ENCODE data around the gene ITGA8.

The ITGA8 gene

GRCh38 chr10:15739254-15739970, 19.7 kb upstream of the ITGA8 start:
- no peak overlapping the region for H3K4me2 ChIP-seq
- H3K4me3 ChIP-seq, result no peak overlapping the region
- no peaks in the 10 kb centered on the region for H3K27me3 ChIP-seq
- no peak for TF ChIP-seq Cebpa-rat (IDR thresholded peaks at IDR 0.05)
- 0 out of 22 replicates have a peak, but pooled peaks cover 0 to 4% (median 0%) of the 10 kb centered on the region in 11 experiments for H3K9me3 ChIP-seq (replicated peaks in 1 of 11)
- no peaks in the 10 kb centered on the region for H3K36me3 ChIP-seq
- H3K27ac ChIP-seq, result no peak overlapping the region
- H4K20me1 ChIP-seq, result no peaks in the 10 kb centered on the region
- H3K9ac ChIP-seq, result no peak overlapping the region
- no peaks in the 10 kb centered on the region for H3K4me1 ChIP-seq

DNA sequence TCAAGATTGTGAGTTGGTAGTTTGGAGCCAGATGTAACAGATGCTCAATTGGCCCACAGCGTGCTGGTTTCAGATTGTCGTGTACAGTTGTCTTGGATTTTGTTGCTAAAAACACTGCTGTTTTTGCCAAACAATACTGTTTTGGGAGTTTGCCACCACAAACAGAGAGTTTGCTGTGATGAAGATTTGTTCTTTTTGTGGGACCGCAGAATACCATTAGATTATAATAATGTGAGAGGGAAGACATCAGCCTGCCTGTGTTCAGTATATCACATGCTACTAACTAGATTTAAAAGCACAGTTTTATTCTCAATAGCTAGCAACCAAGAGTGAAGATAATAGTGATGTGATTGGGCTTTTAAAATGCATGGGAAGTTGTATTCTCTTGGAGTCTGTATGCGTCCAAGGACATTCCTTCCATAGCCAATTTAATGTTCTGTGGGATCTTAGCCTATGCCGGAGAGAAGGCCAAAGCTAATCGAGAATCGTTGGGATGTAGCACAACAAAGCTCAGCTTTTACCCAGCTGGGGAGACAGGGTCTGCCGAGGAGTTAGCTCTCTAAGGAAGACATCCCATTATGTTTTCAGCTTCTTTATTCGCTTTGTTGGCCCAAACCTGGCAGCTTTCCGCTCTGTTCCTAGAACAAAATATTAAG, 18.7 kb upstream of the ITGA8 start:
- Histone ChIP-seq H3K9ac (no peak overlapping the region), H3K4me3 (no peak overlapping the region), H3K9me3 (replicated peaks in 1 of 11) (peaks cover 0 to 4% (median 0%) of the 10 kb centered on the region in 11 experiments; a peak in 4 of 22 replicates), H3K4me2 (no peak overlapping the region), H3K27me3 (no peaks in the 10 kb centered on the region), H3K27ac (no peak overlapping the region), H3K4me1 (no peaks in the 10 kb centered on the region), H3K36me3 (no peaks in the 10 kb centered on the region), H4K20me1 (no peaks in the 10 kb centered on the region)
- no peak for TF ChIP-seq Cebpa-rat (IDR thresholded peaks at IDR 0.05)

GRCh38 chr10:15737656-15738055, 17.9 kb upstream of the ITGA8 start:
- Histone ChIP-seq H3K27ac (no peak overlapping the region), H3K9me3 (replicated peaks in 1 of 11) (peaks cover 0 to 8% (median 0%) of the 10 kb centered on the region in 11 experiments; a peak in 4 of 22 replicates), H3K9ac (no peak overlapping the region), H4K20me1 (no peaks in the 10 kb centered on the region), H3K27me3 (no peaks in the 10 kb centered on the region), H3K36me3 (no peaks in the 10 kb centered on the region), H3K4me2 (no peak overlapping the region), H3K4me1 (no peaks in the 10 kb centered on the region), H3K4me3 (no peak overlapping the region)
- TF ChIP-seq Cebpa-rat (IDR thresholded peaks at IDR 0.05), result no peak

- Histone ChIP-seq H3K4me1 (no peaks in the 10 kb centered on the region), H3K27me3 (no peaks in the 10 kb centered on the region), H3K4me3 (no peak overlapping the region), H3K36me3 (no peaks in the 10 kb centered on the region), H3K27ac (no peak overlapping the region), H3K9ac (no peak overlapping the region), H3K4me2 (no peak overlapping the region), H4K20me1 (no peaks in the 10 kb centered on the region), H3K9me3 (replicated peaks in 1 of 11) (peaks cover 0 to 8% (median 3%) of the 10 kb centered on the region in 11 experiments; a peak in 5 of 22 replicates)
- no peak for TF ChIP-seq Cebpa-rat (IDR thresholded peaks at IDR 0.05)
Observed at GRCh38 chr10:15735763-15736162, 16.0 kb upstream of the ITGA8 start.

GRCh38 chr10:15730341-15730740, 10.6 kb upstream of the ITGA8 start:
- Histone ChIP-seq H3K4me1 (peaks cover 0 to 4% (median 3%) of the 10 kb centered on the region in 10 experiments; a peak in 11 of 20 replicates), H3K9ac (no peak overlapping the region), H4K20me1 (no peaks in the 10 kb centered on the region), H3K4me2 (no peak overlapping the region), H3K27ac (no peak overlapping the region), H3K4me3 (no peak overlapping the region), H3K36me3 (no peaks in the 10 kb centered on the region), H3K9me3 (replicated peaks in 1 of 11) (peaks cover 0 to 13% (median 4%) of the 10 kb centered on the region in 11 experiments; a peak in 8 of 22 replicates), H3K27me3 (no peaks in the 10 kb centered on the region)
- TF ChIP-seq Cebpa-rat (IDR thresholded peaks at IDR 0.05), result no peak

GRCh38 chr10:15729890-15730289, 10.2 kb upstream of the ITGA8 start:
- Histone ChIP-seq H3K9me3 (replicated peaks in 1 of 11) (peaks cover 0 to 13% (median 4%) of the 10 kb centered on the region in 11 experiments; a peak in 8 of 22 replicates), H3K4me1 (peaks cover 0 to 9% (median 8%) of the 10 kb centered on the region in 10 experiments; a peak in 11 of 20 replicates), H3K36me3 (no peaks in the 10 kb centered on the region), H3K9ac (no peak overlapping the region), H3K27me3 (no peaks in the 10 kb centered on the region), H4K20me1 (no peaks in the 10 kb centered on the region), H3K4me2 (no peak overlapping the region), H3K27ac (no peak overlapping the region), H3K4me3 (no peak overlapping the region)
- no peak for TF ChIP-seq Cebpa-rat (IDR thresholded peaks at IDR 0.05)

DNA sequence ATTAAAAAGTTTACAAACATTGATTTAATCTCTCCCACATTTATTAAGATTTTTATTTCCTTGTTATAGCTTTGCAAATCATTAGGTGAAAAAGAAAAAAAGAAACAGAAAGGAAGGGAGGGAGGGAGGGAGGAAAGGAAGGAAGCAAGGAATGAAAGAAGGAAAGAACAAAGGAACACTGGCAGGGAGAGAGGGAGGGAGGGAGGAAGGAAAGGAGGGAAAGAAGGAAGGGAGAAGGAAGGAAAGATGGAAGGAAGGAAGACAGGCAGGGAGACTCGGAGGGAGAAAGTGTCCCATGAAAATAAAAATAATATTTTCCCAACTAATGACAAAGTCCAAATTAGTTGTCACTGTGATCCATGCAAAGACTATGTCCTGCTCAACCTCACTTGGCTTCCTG, 6.3 kb upstream of the ITGA8 start:
- peaks cover 0 to 7% (median 4%) of the 10 kb centered on the region in 11 experiments; a peak in 6 of 22 replicates for H3K9me3 ChIP-seq (replicated peaks in 1 of 11)
- no peak overlapping the region for H3K27ac ChIP-seq
- H3K4me1 ChIP-seq, result peaks cover 0 to 35% (median 16%) of the 10 kb centered on the region in 10 experiments; a peak in 11 of 20 replicates
- H3K4me3 ChIP-seq, result no peak overlapping the region
- H3K9ac ChIP-seq, result no peak overlapping the region
- H3K4me2 ChIP-seq, result no peak overlapping the region
- no peaks in the 10 kb centered on the region for H3K36me3 ChIP-seq
- no peaks in the 10 kb centered on the region for H3K27me3 ChIP-seq
- TF ChIP-seq Cebpa-rat (IDR thresholded peaks at IDR 0.05), result no peak
- H4K20me1 ChIP-seq, result no peaks in the 10 kb centered on the region

DNA sequence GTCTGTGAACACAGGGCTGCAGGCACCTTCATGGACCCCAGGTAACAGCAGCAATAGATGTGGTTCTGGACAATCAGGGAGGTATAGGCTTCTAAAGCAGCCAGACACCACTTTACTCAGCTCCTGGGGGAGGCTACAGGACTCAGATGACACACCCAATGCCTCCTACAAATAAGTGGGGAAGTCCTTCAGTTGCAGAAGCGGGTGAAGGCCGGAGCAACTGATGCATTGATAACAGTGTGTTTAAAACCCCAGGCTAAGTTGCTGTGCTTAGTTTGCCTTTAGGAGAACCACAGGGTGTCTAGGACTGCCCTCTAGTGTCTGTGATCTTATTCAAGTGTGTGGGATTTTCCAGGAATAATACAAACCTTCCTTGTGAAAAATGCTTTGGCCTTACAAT, 5.9 kb upstream of the ITGA8 start:
- Histone ChIP-seq H3K4me2 (peak overlapping the region in 5 of 11 experiments; percentile 1 to 50 (median 36); a peak in 5 of 22 replicates), H3K4me3 (no peak overlapping the region), H3K36me3 (no peaks in the 10 kb centered on the region), H3K9me3 (replicated peaks in 1 of 11) (peaks cover 0 to 7% (median 0%) of the 10 kb centered on the region in 11 experiments; a peak in 5 of 22 replicates), H3K4me1 (peaks cover 0 to 39% (median 19%) of the 10 kb centered on the region in 10 experiments; a peak in 13 of 20 replicates), H3K27ac (no peak overlapping the region), H3K27me3 (no peaks in the 10 kb centered on the region), H4K20me1 (no peaks in the 10 kb centered on the region), H3K9ac (no peak overlapping the region)
- TF ChIP-seq Cebpa-rat (IDR thresholded peaks at IDR 0.05), result no peak

- Histone ChIP-seq H3K36me3 (no peaks in the 10 kb centered on the region), H3K27me3 (peaks cover 0 to 6% (median 0%) of the 10 kb centered on the region in 11 experiments; a peak in 1 of 22 replicates), H3K27ac (no peak overlapping the region), H4K20me1 (no peaks in the 10 kb centered on the region), H3K4me3 (no peak overlapping the region), H3K4me1 (peaks cover 0 to 44% (median 24%) of the 10 kb centered on the region in 10 experiments; a peak in 15 of 20 replicates), H3K4me2 (peak overlapping the region in 4 of 11 experiments; percentile 1 to 39 (median 12); a peak in 4 of 22 replicates), H3K9ac (no peak overlapping the region), H3K9me3 (replicated peaks in 1 of 11) (peaks cover 0 to 1% (median 0%) of the 10 kb centered on the region in 11 experiments; a peak in 2 of 22 replicates)
- TF ChIP-seq Cebpa-rat (IDR thresholded peaks at IDR 0.05), result no peak
Observed at GRCh38 chr10:15724683-15725082, 5.0 kb upstream of the ITGA8 start.
